Activated naive CD8-positive, alpha-beta T cell treated with anti-CD3 and anti-CD28 coated beads for 36 hours (primary cell): ENCODE data around the gene RILPL2. TPM values are rescaled to one million over a fixed set of nuclear protein-coding genes. Genes with fewer than 3 reads are reported as not detected.

Experiments
- DNase-seq: peaks from one replicate; pipeline ENCODE4 v3.0.0; 2021
- H3K27ac Mint-ChIP-seq: one replicate; pipeline ENCODE4 v1.8.0; 2022; ENCODE audit warnings: mild to moderate bottlenecking, moderate library complexity, mixed read lengths
- H3K27me3 Mint-ChIP-seq: one replicate; pipeline ENCODE4 v1.8.0; 2022; ENCODE audit warnings: mild to moderate bottlenecking, mixed read lengths
- H3K36me3 Mint-ChIP-seq: one replicate; pipeline ENCODE4 v1.8.0; 2021; ENCODE audit warnings: mild to moderate bottlenecking, mixed read lengths
- H3K4me1 Mint-ChIP-seq: one replicate; pipeline ENCODE4 v1.8.0; 2021; ENCODE audit warnings: mixed read lengths
- H3K4me3 Mint-ChIP-seq: one replicate; pipeline ENCODE4 v1.8.0; 2022; ENCODE audit warnings: mild to moderate bottlenecking, moderate library complexity, mixed read lengths
- H3K9me3 Mint-ChIP-seq: one replicate; pipeline ENCODE4 v1.8.0; 2022; ENCODE audit warnings: mixed read lengths
- total RNA-seq, 2 experiments: library from RNA; stranded (reverse); gene quantifications; one replicate each; pipeline ENCODE4 v1.2.3, GENCODE V29; 2021

The RILPL2 gene
- total RNA-seq, 2 experiments from 2014 or later = 18.2 to 18.5 TPM

DNA sequence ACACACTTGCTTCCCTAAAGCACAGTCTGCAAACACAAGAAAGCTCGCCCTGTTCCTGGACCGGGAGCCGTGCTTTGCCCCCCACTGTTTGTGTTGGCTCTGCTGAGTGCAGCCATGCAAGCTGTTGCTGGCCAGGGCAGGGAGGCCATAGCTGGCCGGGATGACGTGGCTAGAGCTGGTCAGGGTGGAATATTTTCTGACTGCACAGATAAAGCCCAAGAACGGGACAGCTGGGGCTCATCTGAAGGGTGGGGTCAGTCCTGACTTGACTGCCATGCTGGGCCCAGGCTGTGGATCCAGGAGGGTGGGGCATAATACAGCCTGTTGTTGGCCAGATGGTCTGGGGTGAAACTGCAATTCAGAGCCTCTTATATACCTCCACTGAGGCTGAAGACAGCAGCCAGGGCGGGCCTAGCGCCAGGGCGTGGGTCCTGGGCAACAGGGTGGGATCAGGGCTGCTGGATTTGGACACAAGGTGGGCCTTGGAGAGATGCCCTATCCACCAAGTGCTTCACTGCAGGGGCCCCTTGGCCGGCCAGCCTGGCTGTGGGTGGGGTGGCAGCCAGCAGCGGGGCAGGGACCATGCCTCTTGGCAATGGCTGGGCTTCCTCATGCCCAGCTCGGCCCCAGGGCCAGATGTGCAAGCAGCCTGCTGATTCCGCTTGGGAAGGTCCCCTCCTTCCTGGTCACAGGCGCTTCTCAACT lies 37.8 kb downstream of the RILPL2 start:
- Mint-ChIP-seq H3K27ac (no peak overlapping the region), H3K9me3 (no peaks in the 10 kb centered on the region), H3K36me3 (peaks cover 12% of the 10 kb centered on the region), H3K4me3 (no peak overlapping the region), H3K4me1 (peaks cover 3% of the 10 kb centered on the region), H3K27me3 (no peaks in the 10 kb centered on the region)
- DNase-seq = no peak

DNA sequence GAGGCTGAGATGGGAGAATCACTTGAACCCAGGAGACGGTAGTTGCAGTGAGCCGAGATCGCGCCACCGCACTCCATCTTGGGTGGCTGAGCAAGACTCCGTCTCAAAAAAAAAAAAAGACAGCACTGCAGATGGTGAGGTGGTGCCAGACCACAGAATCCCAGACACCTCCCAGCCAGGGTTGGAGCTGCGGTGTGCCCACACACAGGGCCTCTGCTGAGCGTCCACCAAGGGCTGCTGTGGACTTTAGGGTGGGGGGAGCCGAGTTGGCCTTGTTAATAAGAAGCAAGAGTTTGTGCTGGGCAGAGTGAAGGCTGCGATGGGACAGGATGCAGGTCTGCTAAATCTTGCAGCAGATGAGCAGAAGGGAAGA lies 38.3 kb downstream of the RILPL2 start:
- peaks cover 3% of the 10 kb centered on the region for H3K4me1 Mint-ChIP-seq
- no peaks in the 10 kb centered on the region for H3K27me3 Mint-ChIP-seq
- H3K36me3 Mint-ChIP-seq = peaks cover 12% of the 10 kb centered on the region
- H3K9me3 Mint-ChIP-seq = no peaks in the 10 kb centered on the region
- H3K4me3 Mint-ChIP-seq = no peak overlapping the region
- H3K27ac Mint-ChIP-seq = no peak overlapping the region
- DNase-seq = no peak

DNA sequence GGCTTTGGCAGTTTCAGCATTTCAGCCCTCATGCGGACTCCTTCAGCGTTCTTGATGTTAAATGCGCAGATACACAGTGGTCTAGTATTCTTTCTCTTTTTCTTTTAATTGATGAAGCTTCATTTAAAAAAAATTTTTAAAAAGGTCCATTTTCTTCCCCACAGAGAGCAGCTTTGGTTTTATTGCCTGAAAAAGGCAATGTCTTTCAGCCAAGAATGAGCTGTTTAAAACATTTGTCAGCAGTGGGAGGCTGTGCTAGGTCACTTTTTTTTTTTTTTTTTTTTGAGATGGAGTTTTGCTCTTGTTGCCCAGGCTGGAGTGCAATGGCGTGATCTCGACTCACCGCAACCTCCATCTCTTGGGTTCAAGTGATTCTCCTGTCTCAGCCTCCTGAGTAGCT lies 39.1 kb downstream of the RILPL2 start:
- DNase-seq = no peak
- no peak overlapping the region for H3K27ac Mint-ChIP-seq

DNA sequence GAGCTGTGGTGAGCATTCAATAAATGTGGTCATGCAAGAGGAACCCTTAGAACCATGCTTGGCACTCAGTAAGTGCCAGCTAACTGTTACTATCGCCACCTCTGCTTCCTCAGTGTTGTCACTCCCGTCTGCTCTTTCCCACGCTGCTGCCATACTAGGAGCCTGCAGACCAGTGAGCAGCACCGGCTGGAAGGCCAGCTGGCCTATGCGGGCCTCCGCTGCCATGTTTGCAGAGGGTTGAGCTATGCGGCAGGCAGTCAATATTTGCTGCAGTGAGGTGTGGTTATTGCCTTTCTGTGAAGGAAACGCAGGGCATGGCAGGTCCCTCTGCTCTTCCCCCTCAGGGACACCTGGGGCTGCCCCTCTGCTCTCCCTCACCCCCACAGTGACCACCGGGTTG lies 39.5 kb downstream of the RILPL2 start:
- H3K27me3 Mint-ChIP-seq = no peaks in the 10 kb centered on the region
- peaks cover 14% of the 10 kb centered on the region for H3K36me3 Mint-ChIP-seq
- DNase-seq = no peak
- H3K27ac Mint-ChIP-seq = no peak overlapping the region
- H3K9me3 Mint-ChIP-seq = no peaks in the 10 kb centered on the region
- no peak overlapping the region for H3K4me3 Mint-ChIP-seq
- H3K4me1 Mint-ChIP-seq = peaks cover 3% of the 10 kb centered on the region

More for the DNA sequence above, 39.1 kb downstream of the RILPL2 start:
- no peaks in the 10 kb centered on the region for H3K9me3 Mint-ChIP-seq
- peaks cover 14% of the 10 kb centered on the region for H3K36me3 Mint-ChIP-seq
- H3K4me3 Mint-ChIP-seq = no peak overlapping the region
- peaks cover 3% of the 10 kb centered on the region for H3K4me1 Mint-ChIP-seq
- no peaks in the 10 kb centered on the region for H3K27me3 Mint-ChIP-seq

DNA sequence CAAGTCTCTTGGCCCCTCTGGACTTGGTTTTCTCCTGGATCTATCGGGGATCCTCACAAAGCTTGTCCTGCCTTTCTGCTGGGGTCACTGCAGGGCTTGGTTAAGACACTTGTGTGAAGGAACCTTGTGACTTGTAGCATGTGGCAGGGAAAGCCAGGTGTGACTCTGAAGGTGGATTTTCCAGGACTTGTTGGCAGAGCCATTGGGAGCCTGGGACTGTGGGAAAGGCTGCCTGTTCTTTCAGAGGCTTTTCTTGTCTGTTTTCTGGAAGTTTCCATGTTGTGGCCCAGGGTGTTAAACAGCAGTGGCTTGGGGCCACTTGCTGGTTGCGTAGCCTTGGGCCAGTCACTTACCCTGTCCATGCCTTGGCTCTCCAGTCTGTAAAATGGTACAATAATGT lies 39.9 kb downstream of the RILPL2 start:
- no peak overlapping the region for H3K4me3 Mint-ChIP-seq
- peaks cover 12% of the 10 kb centered on the region for H3K36me3 Mint-ChIP-seq
- DNase-seq = no peak
- no peaks in the 10 kb centered on the region for H3K9me3 Mint-ChIP-seq
- H3K27me3 Mint-ChIP-seq = no peaks in the 10 kb centered on the region
- no peak overlapping the region for H3K27ac Mint-ChIP-seq
- H3K4me1 Mint-ChIP-seq = peaks cover 7% of the 10 kb centered on the region

DNA sequence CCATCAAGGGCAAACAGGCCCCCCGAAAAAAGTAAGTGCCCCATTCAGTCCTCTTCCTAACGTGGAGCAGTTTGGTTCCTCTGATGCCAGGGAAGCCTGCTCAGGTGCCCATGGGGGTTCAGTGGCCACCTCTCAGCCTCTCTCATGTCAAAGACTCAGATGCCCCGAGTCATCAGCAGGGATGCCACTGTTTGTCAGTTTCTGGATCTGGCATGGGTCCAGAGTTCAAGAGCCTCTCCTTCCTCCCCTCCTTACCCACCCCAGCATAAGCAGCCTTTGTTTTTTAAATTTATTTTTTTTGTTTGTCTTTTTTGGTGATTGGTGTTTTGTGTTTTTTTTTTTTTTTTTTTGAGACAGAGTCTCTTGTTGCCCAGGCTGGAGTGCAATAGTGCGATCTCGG lies 41.2 kb downstream of the RILPL2 start:
- DNase-seq = no peak
- Mint-ChIP-seq H3K27me3 (no peaks in the 10 kb centered on the region), H3K27ac (no peak overlapping the region), H3K9me3 (no peaks in the 10 kb centered on the region), H3K4me3 (no peak overlapping the region), H3K4me1 (peaks cover 16% of the 10 kb centered on the region), H3K36me3 (peaks cover 16% of the 10 kb centered on the region)

DNA sequence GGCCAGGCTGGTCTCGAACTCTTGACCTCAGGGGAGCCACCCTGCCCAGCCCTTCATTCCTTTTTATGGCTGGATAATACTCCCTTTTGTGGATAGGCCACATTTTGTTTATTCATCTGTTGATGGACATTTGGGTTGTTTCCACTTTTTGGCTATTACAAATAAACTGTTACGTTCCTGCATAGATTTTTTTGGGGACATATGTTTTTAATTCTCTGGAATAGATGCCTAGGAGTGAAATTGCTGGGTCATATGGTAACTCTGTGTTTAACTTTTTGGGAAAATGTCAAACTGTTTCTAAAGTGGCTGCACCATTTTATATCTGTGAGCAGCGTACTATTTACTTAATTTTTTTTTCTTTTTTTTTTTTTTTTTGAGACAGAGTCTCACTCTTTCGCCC lies 42.7 kb downstream of the RILPL2 start:
- H3K27me3 Mint-ChIP-seq = no peaks in the 10 kb centered on the region
- H3K9me3 Mint-ChIP-seq = no peaks in the 10 kb centered on the region
- peaks cover 16% of the 10 kb centered on the region for H3K36me3 Mint-ChIP-seq
- no peak for DNase-seq
- H3K4me3 Mint-ChIP-seq = no peak overlapping the region
- H3K27ac Mint-ChIP-seq = no peak overlapping the region
- peaks cover 21% of the 10 kb centered on the region for H3K4me1 Mint-ChIP-seq

DNA sequence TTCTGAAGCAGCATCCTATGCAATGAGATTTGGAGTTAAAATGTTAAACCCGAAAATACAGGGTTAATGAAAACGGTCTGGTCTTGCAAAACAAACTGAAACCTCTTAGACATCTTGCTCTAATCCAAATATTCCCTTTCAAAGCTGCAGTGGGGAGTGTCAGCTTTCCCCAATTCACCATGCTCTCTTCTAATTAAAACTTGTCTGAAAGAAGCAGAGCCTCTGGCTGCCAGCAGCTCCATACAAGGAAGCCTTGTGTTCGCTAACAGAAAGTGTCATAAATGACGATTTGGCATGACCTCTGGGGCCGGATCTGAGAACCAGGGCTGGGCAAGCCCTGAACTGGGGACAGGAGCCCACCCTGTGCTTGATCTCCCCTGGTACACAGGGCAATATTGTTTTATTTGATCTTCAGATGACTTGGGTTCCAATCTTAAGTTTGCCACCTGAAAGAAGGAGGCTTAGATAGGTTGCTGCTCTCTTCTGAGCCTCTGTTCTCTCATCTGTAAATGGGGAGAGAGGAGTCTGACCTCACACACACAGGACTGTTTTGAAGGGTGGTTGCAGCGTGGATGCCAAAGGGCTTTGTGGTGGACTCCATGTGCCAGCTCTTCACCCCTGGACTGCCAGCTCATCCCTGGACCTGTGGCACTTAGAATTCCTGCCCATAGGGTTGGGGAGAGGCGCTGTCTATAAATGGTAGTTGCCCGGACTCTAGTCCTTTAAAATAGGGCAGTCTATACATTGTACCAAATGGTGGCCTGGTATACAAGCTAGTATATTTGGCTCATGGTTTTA lies 44.7 kb downstream of the RILPL2 start:
- peaks cover 34% of the 10 kb centered on the region for H3K4me1 Mint-ChIP-seq
- H3K4me3 Mint-ChIP-seq = no peak overlapping the region
- peaks cover 22% of the 10 kb centered on the region for H3K36me3 Mint-ChIP-seq
- no peaks in the 10 kb centered on the region for H3K9me3 Mint-ChIP-seq
- H3K27ac Mint-ChIP-seq = no peak overlapping the region
- DNase-seq = no peak
- H3K27me3 Mint-ChIP-seq = no peaks in the 10 kb centered on the region

DNA sequence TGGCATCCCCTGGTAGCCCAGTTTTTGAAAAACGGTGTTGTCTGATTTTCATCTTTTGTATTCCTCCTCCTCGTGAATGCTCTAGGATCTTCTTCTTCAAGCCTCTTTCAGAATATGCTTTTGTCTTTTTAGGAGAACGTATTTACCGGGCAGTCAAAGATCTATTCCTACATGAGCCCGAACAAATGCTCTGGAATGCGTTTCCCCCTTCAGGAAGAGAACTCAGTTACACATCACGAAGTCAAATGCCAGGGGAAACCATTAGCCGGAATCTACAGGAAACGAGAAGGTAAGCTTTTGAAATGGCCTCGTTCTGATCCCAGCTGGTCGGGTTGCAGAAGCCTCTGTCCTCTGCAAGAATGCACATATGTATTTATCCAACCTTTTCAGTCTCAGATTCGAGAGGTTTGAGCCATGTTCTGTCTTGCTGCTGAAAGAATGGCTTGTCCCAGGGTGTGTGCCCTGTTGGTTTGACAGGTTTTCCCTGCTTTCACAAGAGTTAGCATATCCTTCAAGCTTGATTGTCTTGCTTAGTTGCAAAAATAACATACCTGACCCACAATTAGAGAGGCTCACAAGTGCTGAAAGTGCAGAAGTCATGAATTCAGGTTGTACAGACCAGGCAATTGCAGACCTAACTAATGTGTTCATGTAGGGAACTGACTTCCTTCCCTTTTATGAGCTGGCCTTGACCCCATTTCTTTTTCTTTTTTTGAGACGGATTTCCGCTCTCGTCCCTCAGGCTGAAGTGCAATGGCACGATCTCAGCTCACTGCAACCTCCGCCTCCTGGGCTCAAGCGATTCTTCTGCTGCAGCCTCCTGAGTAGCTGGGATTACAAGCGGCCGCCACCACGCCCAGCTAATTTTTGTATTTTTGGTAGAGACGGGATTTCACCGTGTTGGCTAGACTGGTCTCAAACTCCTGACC lies 45.7 kb downstream of the RILPL2 start:
- no peak for DNase-seq
- H3K9me3 Mint-ChIP-seq = no peaks in the 10 kb centered on the region
- peak overlapping the region; percentile 82 for H3K27ac Mint-ChIP-seq
- H3K27me3 Mint-ChIP-seq = no peaks in the 10 kb centered on the region
- H3K4me3 Mint-ChIP-seq = peak overlapping the region; percentile 88
- peaks cover 20% of the 10 kb centered on the region for H3K36me3 Mint-ChIP-seq
- H3K4me1 Mint-ChIP-seq = peaks cover 34% of the 10 kb centered on the region

DNA sequence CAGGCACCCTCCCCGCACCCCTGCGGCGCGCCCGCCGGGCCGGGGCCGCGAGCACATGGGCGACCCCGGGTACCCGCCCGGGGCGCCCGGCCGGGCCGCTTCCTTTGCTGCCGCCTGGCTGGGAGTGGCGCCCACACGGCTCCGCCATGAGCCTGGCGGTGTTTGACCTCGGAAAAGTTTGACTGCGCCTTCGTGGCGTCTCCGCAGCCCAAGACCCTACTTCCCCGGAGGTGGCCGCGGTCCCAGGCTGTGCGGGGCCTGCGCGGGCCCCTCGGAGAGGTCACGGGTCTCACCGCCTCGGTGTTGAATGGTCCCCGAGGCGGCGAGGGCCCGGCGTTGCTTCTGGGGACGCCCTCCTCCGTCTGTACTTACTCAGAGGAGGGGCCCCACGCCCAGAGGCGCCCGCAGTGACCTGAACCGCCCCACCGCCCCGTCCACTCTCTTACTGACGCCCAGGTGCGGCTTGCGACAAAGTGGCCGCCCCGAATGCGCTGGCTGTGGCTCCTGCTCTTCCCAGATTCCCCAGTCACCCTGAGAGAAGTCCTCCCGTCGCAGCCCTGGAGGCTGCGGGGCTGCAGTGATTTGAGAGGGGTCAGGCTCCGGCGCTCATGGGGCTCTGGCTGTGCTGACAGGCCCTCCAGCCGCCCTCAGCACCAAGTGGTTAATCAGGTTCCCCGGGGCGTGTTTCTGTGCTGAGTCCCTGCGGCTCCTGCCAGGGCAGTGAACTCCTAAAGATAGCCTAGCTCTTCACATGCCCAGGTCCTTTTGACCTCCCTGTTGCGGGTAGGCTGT lies 46.7 kb downstream of the RILPL2 start:
- H3K4me1 Mint-ChIP-seq = peaks cover 31% of the 10 kb centered on the region
- H3K27ac Mint-ChIP-seq = peak overlapping the region; percentile 82
- no peaks in the 10 kb centered on the region for H3K9me3 Mint-ChIP-seq
- peak; percentile 41 for DNase-seq
- H3K27me3 Mint-ChIP-seq = no peaks in the 10 kb centered on the region
- H3K36me3 Mint-ChIP-seq = peaks cover 15% of the 10 kb centered on the region
- H3K4me3 Mint-ChIP-seq = peak overlapping the region; percentile 88

DNA sequence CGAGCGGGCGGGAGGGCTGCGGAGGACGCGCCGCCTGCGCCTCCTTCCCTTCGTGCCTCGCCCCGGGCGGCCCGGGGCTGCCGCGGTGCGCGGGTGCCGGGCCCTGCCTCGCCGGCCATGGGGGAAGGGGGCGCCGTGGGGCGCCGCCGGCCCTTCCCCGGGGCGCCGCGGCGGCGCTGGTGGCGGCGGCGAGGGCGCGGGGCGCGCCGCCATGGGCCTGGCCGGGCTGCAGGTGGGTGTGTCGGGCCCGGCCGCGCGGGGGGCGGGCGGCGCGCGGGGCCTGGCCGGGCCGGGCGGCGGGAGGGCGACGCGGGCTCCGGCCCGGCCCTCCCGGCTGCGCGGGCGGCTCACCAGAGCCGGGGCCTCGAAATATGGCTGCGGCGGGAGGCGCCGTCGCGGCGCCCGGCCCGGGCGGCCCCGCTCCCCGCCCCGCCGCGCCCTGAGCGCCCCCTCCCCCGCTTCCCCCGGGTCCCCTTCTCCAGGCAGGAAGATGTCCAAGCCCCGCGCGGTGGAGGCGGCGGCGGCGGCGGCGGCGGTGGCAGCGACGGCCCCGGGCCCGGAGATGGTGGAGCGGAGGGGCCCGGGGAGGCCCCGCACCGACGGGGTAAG lies 47.4 kb downstream of the RILPL2 start:
- peaks cover 31% of the 10 kb centered on the region for H3K4me1 Mint-ChIP-seq
- H3K27ac Mint-ChIP-seq = no peak overlapping the region
- peaks cover 14% of the 10 kb centered on the region for H3K36me3 Mint-ChIP-seq
- no peak overlapping the region for H3K4me3 Mint-ChIP-seq
- no peaks in the 10 kb centered on the region for H3K9me3 Mint-ChIP-seq
- DNase-seq = no peak
- H3K27me3 Mint-ChIP-seq = no peaks in the 10 kb centered on the region

DNA sequence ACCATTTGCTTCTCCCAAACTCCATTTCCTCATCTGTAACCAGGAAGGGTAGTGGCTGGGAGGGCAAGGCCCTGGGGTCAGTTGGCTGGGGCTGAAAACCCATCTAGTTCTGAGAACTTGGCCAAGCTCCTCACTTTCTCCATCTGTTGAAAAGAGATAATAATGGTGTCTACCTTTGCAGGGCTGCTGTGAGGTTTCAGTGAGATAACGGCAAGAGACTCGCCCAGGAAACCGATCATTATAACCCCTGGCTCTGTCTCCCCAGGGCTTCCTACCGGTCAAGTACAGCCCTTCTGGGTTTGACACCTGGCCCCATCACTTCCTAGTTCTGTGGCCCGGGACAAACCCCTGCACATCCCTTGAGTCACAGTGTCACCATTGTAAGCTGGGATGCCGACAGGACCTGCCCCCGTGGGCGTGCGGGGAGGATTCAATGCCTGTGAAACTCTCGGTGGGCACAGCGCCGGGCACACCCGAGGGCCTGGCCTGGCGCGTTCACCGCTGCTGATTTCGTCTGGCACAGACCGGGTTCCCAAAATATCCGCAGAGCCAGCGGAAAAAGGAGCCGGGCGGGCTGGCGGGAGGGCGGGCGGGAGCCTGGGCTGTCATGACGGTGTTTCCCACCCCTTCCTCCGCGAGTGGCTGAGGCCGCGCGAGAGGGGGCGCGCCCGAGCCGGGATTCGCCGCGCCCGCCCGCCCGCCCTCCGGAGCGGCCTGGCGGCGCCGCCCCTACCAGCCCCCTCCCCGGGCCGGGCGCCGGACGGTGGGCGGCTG lies 48.1 kb downstream of the RILPL2 start:
- peak; percentile 81 for DNase-seq
- Mint-ChIP-seq H3K27me3 (no peaks in the 10 kb centered on the region), H3K9me3 (no peaks in the 10 kb centered on the region), H3K27ac (peak overlapping the region; percentile 68), H3K4me3 (peak overlapping the region; percentile 78), H3K4me1 (peaks cover 31% of the 10 kb centered on the region), H3K36me3 (peaks cover 14% of the 10 kb centered on the region)

DNA sequence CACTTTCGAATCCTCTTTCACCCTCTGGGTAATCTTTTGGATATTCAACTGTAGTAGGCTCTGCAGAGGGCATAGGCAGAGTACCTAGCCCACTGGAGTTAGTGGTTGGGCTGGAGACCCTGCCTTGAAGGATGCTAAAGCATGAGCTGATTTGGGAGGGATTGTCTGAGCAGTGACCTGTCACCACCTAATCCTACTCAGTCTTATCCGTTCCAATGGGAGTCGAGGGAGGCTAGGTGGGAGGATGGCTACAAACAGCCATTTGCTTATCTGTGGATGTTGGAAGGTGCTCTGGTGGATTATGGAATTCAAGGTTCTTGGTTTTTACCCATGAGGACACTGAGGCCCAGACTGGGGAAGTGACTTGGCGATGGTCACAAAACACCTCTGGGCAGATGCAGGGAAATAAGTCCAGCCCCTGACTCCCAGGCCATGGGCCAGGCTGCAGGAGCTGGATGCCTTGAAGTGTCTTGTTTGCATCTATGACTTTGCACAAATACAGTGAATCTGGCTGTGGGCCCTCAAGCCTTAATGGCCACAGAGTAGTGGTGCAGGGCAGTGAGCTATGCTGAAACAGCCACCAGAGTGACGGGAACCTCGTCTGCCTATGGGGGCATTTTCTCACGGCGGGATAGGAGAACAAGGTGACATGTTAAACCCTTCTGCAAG lies 48.8 kb downstream of the RILPL2 start:
- Mint-ChIP-seq H3K4me1 (peaks cover 31% of the 10 kb centered on the region), H3K27me3 (no peaks in the 10 kb centered on the region), H3K27ac (peak overlapping the region; percentile 68), H3K9me3 (no peaks in the 10 kb centered on the region), H3K36me3 (peaks cover 12% of the 10 kb centered on the region), H3K4me3 (peak overlapping the region; percentile 78)
- DNase-seq = no peak
